SH-SY5Y (cell line): ENCODE results near the gene CLCN5.
A peak's percentile ranks its signal among the peaks of the same experiment; 100 is the strongest.

ENCODE experiments used
- GATA2 ChIP-seq: IDR thresholded peaks from 2 replicates; pipeline ENCODE4 v1.6.1; 2011; ENCODE audit warnings: mild to moderate bottlenecking, low read depth, low read length
- GATA3 ChIP-seq: IDR thresholded peaks from 2 replicates; pipeline ENCODE4 v1.6.1; 2011; ENCODE audit warnings: low read depth, mild to moderate bottlenecking, low read length, moderate library complexity

- TF ChIP-seq GATA2 (peak; percentile 73; the same call in 1 of the 2 replicates), GATA3 (no peak; the same call in 1 of the 2 replicates)
These were observed 55.1 kb downstream of the CLCN5 start for GRCh38 chrX:49977319-49978090.
